IPS DF 6.9 (cell line): ENCODE results near the gene PPT2.

Source experiments
- DNase-seq: peaks from one replicate; pipeline ENCODE4 v3.0.0-alpha.2; 2013; ENCODE audit warnings: low read depth, low spot score
- H3K27ac ChIP-seq: one replicate; pipeline ENCODE4 v1.5.1; 2013; ENCODE audit warnings: low read length, control low read depth
- H3K27me3 ChIP-seq: 2 replicates; pipeline ENCODE4 v1.6.1; 2013; ENCODE audit warnings: mild to moderate bottlenecking, low read length; ENCODE audit not compliant: control insufficient read depth, insufficient read depth
- H3K36me3 ChIP-seq: 2 replicates; pipeline ENCODE4 v1.6.1; 2013; ENCODE audit warnings: low read length; ENCODE audit not compliant: control insufficient read depth, insufficient read depth
- H3K4me1 ChIP-seq: 2 replicates; pipeline ENCODE4 v1.6.1; 2013; ENCODE audit warnings: low read length; ENCODE audit not compliant: control insufficient read depth, insufficient read depth
- H3K4me3 ChIP-seq: 2 replicates; pipeline ENCODE4 v1.5.1; 2013; ENCODE audit warnings: mild to moderate bottlenecking, low read length
- H3K9me3 ChIP-seq: 2 replicates; pipeline ENCODE4 v1.6.1; 2013; ENCODE audit warnings: low read length, inconsistent platforms; ENCODE audit not compliant: control insufficient read depth, insufficient read depth
- WGBS: extraction: QIAGEN DNeasy Blood & Tissue Kit; methylation state at CpG from one replicate; pipeline ENCODE4 v1.1.7; 2013; ENCODE audit warnings: mixed read lengths, missing lambda C conversion rate; ENCODE audit not compliant: insufficient read length, insufficient coverage; 5-methylcytosine and 5-hydroxymethylcytosine counted together

PPT2 gene

DNA sequence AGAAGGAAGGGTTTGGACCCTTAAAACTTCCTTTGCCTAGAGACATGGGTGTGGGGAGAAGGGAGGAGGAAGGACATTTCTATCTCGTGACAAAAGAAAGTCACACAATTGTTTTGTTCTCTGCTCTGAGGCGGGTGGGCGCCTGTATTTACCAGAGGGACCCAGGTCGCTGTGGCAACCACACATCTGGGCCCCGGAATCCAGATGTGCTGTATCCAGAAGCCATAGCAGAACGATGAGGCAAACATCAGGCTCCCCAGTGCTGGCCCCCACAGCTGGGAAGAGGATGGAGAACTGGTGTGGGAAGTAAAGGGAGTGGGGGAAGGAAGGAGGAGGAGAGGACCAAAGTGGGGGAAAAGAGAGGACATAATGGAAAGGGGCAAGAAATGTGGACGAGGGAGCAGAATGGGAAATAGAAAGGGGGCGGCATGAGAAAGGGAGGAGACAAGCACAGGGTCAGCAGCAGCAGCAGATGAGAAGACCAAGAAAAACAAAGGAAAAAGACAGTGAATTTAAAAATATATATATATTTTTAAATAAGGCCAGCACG lies 41.4 kb upstream of the PPT2 start:
- DNase-seq = no peak
- Histone ChIP-seq H3K27ac (no peak overlapping the region), H3K4me1 (peaks cover 2% of the 10 kb centered on the region; the same call in 1 of the 2 replicates), H3K27me3 (no peaks in the 10 kb centered on the region), H3K9me3 (no peaks in the 10 kb centered on the region), H3K36me3 (peaks cover 6% of the 10 kb centered on the region; the same call in 1 of the 2 replicates), H3K4me3 (no peak overlapping the region)
- WGBS = no CpG with 5 or more reads among the region's 9 CpGs

DNA sequence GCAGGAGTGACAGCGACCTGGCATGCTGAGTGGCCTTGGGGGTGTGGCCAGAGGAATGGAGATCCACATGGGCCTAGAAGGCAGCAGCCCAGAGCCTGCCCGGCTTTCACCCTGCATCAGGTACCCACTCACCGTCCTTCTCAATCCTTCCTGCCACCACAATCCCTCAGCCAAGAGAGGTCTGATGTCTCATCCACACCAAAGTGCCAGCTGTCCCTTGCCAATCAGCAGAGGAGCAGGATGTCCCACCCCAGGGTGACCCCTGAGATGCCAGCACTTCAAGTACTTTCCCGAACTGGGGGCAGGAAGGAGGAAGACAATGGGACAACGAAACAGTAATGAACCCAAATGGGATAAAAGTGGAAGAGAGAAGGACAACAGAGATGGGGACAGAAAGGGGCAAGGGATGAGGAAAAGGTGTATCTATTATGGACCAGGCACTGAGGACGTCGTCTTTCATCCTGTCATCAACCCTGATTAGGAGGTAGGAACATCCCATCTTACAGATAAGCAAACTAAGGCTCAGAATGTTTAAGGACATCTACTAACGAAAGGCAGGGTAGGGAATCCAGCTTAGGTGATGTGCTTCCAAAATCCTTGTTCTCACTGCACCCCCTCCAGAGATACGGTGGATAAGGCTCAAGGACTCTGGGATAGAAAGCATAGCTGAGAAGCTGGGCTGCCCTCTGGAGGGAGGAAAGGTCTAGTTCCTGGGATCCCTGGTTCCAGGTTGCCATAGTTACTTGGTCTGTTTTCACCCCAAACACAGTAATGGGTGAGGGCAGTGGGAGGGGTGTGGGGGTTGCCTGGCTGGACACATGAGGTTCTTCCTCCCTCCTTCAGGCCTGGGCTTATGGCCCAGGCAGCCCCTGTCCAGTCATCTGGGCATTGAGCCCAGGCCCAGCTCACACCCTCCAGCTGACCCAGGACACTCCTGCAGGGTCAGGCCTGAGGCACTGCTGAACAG lies 40.3 kb upstream of the PPT2 start:
- DNase-seq = no peak
- no CpG with 5 or more reads among the region's 9 CpGs for WGBS
- no peak overlapping the region for H3K4me3 ChIP-seq
- H3K27me3 ChIP-seq = no peaks in the 10 kb centered on the region
- H3K27ac ChIP-seq = no peak overlapping the region
- H3K4me1 ChIP-seq = peaks cover 2% of the 10 kb centered on the region; the same call in 1 of the 2 replicates
- H3K9me3 ChIP-seq = no peaks in the 10 kb centered on the region
- H3K36me3 ChIP-seq = peaks cover 9% of the 10 kb centered on the region; the same call in 1 of the 2 replicates

DNA sequence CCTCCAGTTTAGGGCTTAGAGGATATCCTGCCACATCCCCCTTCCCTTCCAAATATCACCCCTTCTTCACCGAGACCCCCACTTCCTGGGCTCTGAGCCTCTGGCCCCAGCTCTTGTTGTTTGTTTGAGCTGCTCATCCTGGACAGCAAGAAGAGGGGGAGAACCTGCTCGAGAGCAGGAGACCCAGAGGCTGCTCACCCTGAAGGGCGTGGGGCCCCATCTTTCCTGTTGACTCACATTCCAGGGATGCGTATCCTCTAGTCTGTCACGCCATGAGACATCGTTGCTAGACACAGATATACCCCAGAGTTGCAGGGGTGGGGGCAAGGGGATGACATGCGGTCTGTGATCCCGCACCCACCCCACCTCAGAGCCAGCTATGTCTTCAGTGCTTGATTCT lies 39.1 kb upstream of the PPT2 start:
- DNase-seq = no peak
- Histone ChIP-seq H3K36me3 (peaks cover 9% of the 10 kb centered on the region; the same call in 1 of the 2 replicates), H3K4me3 (no peak overlapping the region), H3K27ac (no peak overlapping the region), H3K27me3 (no peaks in the 10 kb centered on the region), H3K9me3 (no peaks in the 10 kb centered on the region), H3K4me1 (no peaks in the 10 kb centered on the region)
- WGBS = no CpG with 5 or more reads among the region's 8 CpGs

DNA sequence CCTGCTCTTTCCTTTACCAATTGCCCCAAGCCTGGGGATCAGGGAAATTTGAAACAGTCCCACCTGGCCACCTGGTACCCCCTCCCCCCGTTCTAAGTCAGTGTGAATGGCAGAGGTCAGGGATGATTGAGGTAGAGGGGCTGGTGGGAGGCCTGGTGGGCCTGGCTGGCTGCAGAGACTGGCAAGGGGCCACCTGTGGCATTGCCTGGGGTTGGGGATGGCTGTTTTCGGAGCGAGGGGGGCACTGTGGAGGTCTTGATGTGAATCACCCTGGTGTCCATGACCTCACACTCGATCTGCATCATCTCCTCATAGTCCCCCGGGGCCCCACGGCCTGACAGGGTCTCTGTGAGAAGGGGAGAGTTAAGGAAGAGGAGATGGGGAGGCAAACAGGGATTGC lies 38.3 kb upstream of the PPT2 start:
- WGBS = no CpG with 5 or more reads among the region's 6 CpGs
- H3K27ac ChIP-seq = no peak overlapping the region
- no peaks in the 10 kb centered on the region for H3K27me3 ChIP-seq
- no peak for DNase-seq
- H3K4me3 ChIP-seq = no peak overlapping the region
- no peaks in the 10 kb centered on the region for H3K9me3 ChIP-seq
- H3K36me3 ChIP-seq = peaks cover 10% of the 10 kb centered on the region; the same call in 1 of the 2 replicates
- H3K4me1 ChIP-seq = no peaks in the 10 kb centered on the region

DNA sequence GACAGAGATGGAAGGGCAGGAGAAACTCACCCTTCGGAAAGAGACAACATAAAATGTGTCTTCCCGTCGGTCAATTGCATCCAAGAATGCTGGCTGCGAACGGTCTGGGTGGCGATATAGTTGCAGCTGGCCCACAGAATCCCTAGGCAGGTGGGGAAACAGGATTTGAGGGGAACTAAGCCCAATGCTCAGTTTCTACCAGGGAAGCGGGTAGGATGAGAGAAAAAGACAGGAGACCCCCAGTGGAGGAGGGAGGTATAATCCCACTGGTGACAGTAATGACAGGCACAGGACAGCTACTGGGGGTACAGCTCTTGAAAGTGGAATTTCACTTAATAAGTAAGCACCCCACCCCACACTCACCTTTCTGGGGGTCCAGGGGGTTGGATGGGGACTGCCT lies 37.3 kb upstream of the PPT2 start:
- no peaks in the 10 kb centered on the region for H3K27me3 ChIP-seq
- H3K36me3 ChIP-seq = peaks cover 14% of the 10 kb centered on the region; the same call in 1 of the 2 replicates
- no peaks in the 10 kb centered on the region for H3K9me3 ChIP-seq
- no peak overlapping the region for H3K27ac ChIP-seq
- DNase-seq = no peak
- H3K4me3 ChIP-seq = no peak overlapping the region
- no peaks in the 10 kb centered on the region for H3K4me1 ChIP-seq
- WGBS = no CpG with 5 or more reads among the region's 7 CpGs

DNA sequence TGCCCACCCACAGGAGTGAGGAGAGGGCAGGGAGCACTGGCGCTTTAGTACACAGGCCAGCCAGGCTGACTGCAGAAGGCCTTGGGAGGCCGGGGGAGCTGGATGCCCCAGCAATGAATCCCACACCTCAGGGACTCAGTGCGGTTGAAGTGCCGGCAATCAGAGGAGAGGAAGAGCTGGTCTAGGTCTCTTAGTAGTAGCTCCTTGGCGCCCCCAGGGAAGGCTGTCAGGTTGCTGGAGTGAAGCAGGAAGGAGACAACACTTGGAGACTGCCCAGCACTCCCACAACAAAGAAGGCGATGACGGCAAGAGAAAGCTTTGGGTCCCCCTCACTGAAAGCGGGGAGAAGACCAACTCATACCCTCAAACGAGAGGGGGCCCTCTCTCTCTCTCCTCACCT lies 36.5 kb upstream of the PPT2 start:
- Histone ChIP-seq H3K27me3 (no peaks in the 10 kb centered on the region), H3K9me3 (no peaks in the 10 kb centered on the region), H3K27ac (no peak overlapping the region), H3K4me3 (no peak overlapping the region), H3K36me3 (peaks cover 14% of the 10 kb centered on the region; the same call in 1 of the 2 replicates), H3K4me1 (no peaks in the 10 kb centered on the region)
- DNase-seq = no peak
- WGBS = no CpG with 5 or more reads among the region's 9 CpGs

DNA sequence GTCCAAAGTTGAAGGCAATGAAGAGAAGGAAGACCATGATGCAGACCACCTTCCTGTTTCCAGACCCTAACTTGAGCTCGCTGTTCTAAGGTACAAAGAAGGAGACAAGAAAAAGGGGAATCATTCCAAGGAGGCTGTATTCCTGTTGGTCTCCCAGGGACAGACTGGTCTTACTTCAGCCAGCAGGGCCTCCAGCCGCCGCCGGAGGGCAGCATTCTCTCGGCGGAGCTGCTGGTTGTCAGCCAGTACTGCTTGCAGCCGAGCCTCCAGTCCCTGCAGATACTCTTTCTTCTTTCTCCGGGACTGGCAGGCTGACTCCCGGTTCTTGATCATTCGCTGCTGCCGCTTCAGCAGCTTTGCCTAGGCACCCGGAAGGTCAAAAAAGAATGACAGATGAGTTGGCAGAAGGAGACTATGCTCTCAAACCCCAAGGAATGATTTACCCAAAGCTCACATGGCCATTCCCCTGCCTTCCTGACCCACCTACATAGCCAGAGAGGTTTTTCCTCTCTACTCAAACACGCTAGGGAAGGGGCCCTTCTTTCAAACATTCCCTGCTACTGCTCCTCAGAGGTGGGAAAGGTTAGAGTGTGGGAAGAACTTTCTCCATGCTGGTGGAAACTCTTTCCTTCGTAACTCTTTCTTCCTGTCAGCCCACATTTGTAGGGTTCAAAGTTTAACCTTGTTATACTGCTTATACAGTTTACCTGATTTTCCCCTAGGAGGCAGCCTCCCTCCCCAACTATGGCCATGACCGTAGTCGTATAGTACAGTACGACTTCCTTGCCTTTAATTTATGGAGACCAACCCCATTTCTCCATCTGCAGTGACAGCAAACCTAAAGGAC lies 34.9 kb upstream of the PPT2 start:
- Histone ChIP-seq H3K4me1 (no peaks in the 10 kb centered on the region), H3K9me3 (no peaks in the 10 kb centered on the region), H3K36me3 (peaks cover 14% of the 10 kb centered on the region; the same call in 1 of the 2 replicates), H3K27ac (no peak overlapping the region), H3K27me3 (no peaks in the 10 kb centered on the region), H3K4me3 (no peak overlapping the region)
- DNase-seq = no peak
- no CpG with 5 or more reads among the region's 17 CpGs for WGBS

DNA sequence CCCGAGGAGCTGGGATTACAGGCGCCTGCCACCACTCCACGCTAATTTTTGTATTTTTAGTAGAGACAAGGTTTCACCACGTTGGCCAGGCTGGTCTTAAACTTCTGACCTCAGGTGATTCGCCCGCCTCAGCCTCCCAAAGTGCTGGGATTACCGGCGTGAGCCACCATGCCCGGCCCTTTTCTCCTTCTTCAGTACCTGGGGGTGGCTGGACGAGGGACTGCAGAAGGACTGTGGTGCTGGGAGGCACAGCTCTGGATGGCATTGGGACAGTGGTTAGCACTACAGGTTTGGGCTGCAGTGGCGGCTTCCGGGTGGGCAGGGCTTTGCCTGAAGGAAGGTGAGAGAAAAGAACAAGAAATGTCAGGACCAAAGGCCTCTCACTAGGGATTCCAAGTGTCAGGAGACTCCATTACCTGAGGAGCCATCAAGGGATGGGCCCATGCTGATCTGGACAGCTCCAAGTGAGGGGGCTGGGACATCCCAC lies 33.3 kb upstream of the PPT2 start:
- H3K4me1 ChIP-seq = no peaks in the 10 kb centered on the region
- H3K27me3 ChIP-seq = no peaks in the 10 kb centered on the region
- DNase-seq = no peak
- H3K4me3 ChIP-seq = no peak overlapping the region
- H3K36me3 ChIP-seq = peaks cover 10% of the 10 kb centered on the region; the same call in 1 of the 2 replicates
- H3K27ac ChIP-seq = no peak overlapping the region
- no CpG with 5 or more reads among the region's 12 CpGs for WGBS
- H3K9me3 ChIP-seq = no peaks in the 10 kb centered on the region

DNA sequence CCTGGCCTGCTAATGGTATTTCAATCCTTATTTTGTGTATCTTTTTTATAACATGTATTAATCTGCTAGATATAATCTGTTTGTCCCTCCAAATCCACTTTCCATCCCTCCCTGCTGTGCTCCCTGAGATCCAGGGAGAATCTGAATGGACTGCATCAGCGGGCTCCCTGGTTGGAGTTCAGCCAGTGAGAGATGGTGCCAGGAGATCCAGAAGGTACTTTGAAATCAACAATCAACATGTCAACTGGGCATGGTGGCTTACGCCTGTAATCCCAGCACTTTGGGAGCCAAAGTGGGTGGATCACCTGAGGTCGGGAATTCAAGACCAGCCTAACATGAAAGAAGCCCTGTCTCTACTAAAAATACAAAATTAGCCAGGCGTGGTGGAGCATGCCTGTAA lies 30.3 kb upstream of the PPT2 start:
- H3K36me3 ChIP-seq = peaks cover 5% of the 10 kb centered on the region; the same call in 1 of the 2 replicates

DNA sequence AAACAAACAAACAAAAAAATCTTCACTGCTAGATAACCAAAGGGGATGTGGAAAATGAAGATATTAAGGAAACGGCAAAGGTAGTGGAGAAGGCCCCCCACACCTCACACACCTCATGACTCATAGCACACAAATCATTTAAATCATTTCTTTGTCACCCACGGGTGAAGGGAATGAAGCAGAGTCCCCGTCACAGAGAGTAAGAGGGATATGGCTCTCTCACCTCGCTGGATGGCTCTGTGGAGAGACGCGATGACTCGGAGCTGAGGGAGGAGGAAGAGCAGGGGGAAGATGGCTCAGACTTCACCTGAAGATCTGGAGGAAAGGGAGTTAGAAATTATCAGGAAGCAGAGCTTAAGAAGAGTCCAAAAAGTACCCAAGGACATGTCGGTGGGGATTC lies 27.1 kb upstream of the PPT2 start:
- WGBS = no CpG with 5 or more reads among the region's 8 CpGs
- H3K4me3 ChIP-seq = no peak overlapping the region
- DNase-seq = no peak
- no peak overlapping the region for H3K27ac ChIP-seq
- H3K27me3 ChIP-seq = no peaks in the 10 kb centered on the region
- H3K36me3 ChIP-seq = no peaks in the 10 kb centered on the region
- no peaks in the 10 kb centered on the region for H3K4me1 ChIP-seq
- no peaks in the 10 kb centered on the region for H3K9me3 ChIP-seq

More for the DNA sequence above, 30.3 kb upstream of the PPT2 start:
- no peak overlapping the region for H3K4me3 ChIP-seq
- no CpG with 5 or more reads among the region's 4 CpGs for WGBS
- H3K9me3 ChIP-seq = no peaks in the 10 kb centered on the region
- no peaks in the 10 kb centered on the region for H3K27me3 ChIP-seq
- H3K27ac ChIP-seq = no peak overlapping the region
- no peaks in the 10 kb centered on the region for H3K4me1 ChIP-seq
- no peak for DNase-seq
